BLaER1 (cell line): Measurements from ENCODE around the gene FAM120C.

Source experiments
- H3K27ac ChIP-seq: shearing (Covaris generic); formaldehyde crosslinking; 2 replicates; pipeline ENCODE4 v1.8.1; 2022
- H3K27me3 ChIP-seq: shearing (Covaris generic); formaldehyde crosslinking; 2 replicates; pipeline ENCODE4 v1.8.1; 2022
- H3K36me3 ChIP-seq: shearing (Covaris generic); formaldehyde crosslinking; 2 replicates; pipeline ENCODE4 v1.8.1; 2022
- H3K4me1 ChIP-seq: shearing (Covaris generic); formaldehyde crosslinking; 2 replicates; pipeline ENCODE4 v1.8.1; 2022
- H3K4me2 ChIP-seq: shearing (Covaris generic); formaldehyde crosslinking; 2 replicates; pipeline ENCODE4 v1.8.1; 2022
- H3K4me3 ChIP-seq: shearing (Covaris generic); formaldehyde crosslinking; 2 replicates; pipeline ENCODE4 v1.8.1; 2022
- H3K9ac ChIP-seq: shearing (Covaris generic); formaldehyde crosslinking; 2 replicates; pipeline ENCODE4 v1.8.1; 2022
- H3K9me3 ChIP-seq: shearing (Covaris generic); formaldehyde crosslinking; 2 replicates; pipeline ENCODE4 v1.8.1; 2022
- H4K20me1 ChIP-seq: shearing (Covaris generic); formaldehyde crosslinking; 2 replicates; pipeline ENCODE4 v1.8.1; 2022
- Cebpa-rat ChIP-seq: shearing (Covaris generic); IDR thresholded peaks from 2 replicates; pipeline ENCODE4 v1.8.1; 2022

Gene FAM120C, protein sequence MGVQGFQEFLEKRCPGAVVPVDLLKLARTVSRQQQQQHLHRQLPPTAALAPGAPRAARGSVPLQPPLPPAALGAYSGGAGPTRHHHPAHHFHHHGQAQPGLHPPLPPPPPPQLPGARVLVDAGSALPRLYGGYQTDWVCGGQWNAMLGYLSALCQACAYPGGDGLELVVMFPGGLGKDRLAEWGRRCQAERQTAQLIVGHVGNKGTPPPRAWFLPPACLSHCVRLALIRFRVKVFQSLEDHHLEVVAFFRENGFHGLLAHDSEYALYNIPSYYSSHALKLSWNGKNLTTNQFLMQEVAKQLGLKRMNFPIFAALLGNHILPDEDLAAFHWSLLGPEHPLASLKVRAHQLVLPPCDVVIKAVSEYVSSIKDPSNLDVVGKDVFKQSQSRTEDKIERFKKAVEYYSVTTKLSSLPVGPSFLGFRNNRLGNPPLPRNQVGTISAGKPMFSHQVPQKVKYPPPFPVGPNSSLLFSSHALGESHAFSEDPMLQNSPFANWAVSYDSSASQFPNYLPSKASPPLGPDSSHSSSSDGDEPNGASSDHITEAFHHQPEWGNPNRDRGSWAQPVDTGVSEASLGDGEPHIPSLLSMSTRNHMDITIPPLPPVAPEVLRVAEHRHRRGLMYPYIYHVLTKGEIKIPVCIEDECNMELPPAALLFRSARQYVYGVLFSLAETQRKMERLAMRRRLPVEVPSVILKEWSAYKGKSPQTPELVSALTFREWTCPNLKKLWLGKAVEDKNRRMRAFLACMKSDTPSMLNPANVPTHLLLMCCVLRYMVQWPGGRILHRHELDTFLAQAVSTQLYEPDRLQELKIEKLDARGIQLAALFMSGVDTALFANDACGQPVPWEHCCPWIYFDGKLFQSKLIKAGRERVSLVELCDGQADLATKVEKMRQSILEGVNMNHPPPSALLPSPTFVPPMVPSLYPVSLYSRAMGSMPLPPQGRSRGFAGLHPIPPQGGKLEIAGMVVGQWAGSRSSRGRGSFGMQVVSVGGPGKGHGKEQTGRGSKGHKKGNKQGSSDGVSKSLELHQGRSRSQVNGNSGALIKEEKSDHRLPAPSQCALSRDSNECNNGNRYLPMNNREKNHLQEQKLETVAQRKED

DNA sequence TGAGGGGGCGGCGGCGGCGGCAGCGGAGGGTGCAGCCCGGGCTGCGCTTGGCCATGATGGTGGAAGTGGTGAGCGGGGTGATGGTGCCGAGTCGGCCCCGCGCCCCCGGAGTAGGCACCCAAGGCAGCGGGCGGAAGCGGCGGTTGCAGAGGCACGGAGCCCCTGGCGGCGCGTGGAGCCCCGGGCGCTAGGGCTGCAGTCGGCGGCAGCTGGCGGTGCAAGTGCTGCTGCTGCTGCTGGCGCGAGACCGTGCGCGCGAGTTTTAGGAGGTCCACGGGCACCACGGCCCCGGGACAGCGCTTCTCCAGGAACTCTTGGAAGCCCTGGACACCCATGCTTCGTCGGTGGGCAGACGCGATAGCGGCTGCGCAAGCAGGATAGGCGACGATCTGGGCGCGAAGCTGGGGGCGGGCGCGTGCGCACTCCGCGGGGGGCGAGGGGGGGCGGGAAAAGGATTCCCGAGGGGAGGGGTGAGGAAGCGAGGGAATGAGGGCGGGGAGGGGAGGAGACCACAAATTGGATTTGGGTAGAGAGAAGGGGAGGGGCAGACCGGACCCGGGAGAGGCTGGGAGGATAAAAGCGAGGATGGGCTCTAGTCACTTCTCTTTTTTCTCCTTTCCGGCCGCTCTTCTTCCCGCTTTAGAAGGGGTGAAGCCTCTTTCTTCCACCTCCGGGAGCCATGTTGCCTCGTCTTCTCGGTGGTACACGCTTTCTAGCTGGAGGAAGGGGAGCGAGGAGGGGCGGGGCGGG, at the start of gene FAM120C:
Gene FAM120C (minus strand): TSS at position 391 of the 750 bp plus-strand sequence. CDS start 56 bp downstream, at position 335.
- peak within 1 kb of the TSS; percentile 85 for H3K4me2 ChIP-seq
- H3K27me3 ChIP-seq = peaks cover 73% of the 10 kb centered on the region
- no peaks in the 10 kb centered on the region for H3K9me3 ChIP-seq
- peak within 1 kb of the TSS; percentile 81 for H3K4me3 ChIP-seq
- H3K27ac ChIP-seq = peak within 1 kb of the TSS; percentile 91
- H3K9ac ChIP-seq = peak within 1 kb of the TSS; percentile 91
- TF ChIP-seq Cebpa-rat = no peak
- no peaks in the 10 kb centered on the region for H3K36me3 ChIP-seq
- H3K4me1 ChIP-seq = peaks cover 50% of the 10 kb centered on the region
- peaks cover 42% of the 10 kb centered on the region for H4K20me1 ChIP-seq

DNA sequence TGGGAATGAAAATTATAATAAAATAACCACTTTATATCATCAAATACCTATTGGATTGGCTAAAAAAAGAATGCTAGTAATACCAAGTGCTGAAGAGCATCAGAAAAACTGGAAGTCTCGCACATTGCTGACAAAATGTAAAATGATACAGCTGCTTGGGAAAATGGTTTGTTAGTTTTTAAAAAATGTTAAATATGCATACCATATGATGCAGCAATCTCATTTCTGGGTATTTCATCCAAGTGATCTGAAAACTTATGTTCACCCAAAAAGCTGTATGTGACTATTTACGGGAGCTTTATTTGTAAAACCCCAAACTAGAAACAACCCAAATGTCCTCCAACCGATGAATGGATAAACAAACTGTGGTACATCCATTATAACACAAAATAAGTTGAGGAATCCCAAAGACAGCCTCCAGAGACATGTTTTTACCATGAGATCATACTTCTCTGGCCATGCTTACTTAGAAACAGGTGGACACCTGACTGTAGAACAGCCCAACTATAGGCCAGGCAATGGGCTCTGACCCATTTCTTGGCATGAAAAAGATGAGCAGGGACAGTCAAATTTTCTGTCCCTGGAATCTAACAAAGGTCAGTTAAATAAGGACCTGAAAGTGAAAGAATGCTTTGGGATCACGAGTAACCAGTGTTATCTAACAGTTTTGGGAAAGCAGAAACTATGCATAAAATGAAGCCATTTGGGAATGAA, 47.5 kb upstream of the FAM120C start:
- H3K27me3 ChIP-seq = peaks cover 5% of the 10 kb centered on the region; the same call in 1 of the 2 replicates
- no peaks in the 10 kb centered on the region for H4K20me1 ChIP-seq
- no peak overlapping the region for H3K9ac ChIP-seq
- H3K4me3 ChIP-seq = no peak overlapping the region
- no peak overlapping the region for H3K4me2 ChIP-seq
- H3K27ac ChIP-seq = no peak overlapping the region
- TF ChIP-seq Cebpa-rat = no peak
- H3K36me3 ChIP-seq = no peaks in the 10 kb centered on the region
- no peaks in the 10 kb centered on the region for H3K4me1 ChIP-seq
- no peaks in the 10 kb centered on the region for H3K9me3 ChIP-seq

DNA sequence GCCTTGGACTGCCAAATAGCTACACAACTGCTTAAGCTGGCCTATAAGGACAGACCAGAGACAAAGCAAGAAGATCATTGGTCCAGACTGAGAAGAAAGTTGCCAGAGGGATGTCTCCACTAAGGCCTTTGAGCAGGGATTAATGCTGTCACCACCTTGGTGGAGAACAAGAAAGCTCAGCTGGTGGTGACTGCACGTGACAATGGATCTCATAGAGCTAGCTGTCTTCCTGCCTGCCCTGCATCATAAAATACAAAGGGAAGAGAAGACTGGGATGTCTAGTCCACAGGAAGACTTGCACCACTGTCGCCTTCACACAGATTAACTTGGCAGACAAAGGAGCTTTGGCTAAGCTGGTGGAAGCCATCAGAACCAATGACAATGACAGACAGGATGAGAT, 40.5 kb upstream of the FAM120C start:
- no peak overlapping the region for H3K4me3 ChIP-seq
- no peak overlapping the region for H3K27ac ChIP-seq
- H3K36me3 ChIP-seq = no peaks in the 10 kb centered on the region
- H3K9ac ChIP-seq = no peak overlapping the region
- 0 out of 2 replicates have a peak, but pooled peaks cover 4% of the 10 kb centered on the region for H3K27me3 ChIP-seq
- no peaks in the 10 kb centered on the region for H4K20me1 ChIP-seq
- no peak for TF ChIP-seq Cebpa-rat
- no peaks in the 10 kb centered on the region for H3K9me3 ChIP-seq
- H3K4me2 ChIP-seq = no peak overlapping the region
- H3K4me1 ChIP-seq = no peaks in the 10 kb centered on the region

DNA sequence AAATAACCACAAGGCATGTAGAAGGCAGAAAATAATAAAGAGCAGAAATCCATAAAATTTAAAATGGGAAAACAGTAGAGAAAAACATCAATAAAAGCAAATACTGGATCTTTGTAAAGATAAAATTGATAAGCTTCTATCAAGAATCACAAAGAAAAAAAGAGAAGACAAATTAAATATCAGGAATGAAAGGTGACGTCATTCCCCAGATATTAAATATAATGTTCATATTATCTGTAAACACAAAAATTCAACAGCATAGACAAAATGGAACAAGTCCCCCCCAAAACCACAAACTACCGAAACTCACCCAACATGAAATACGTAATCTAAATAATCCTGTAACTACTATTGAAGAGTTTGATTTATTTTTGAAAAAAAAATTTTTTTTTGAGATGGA, 30.5 kb upstream of the FAM120C start:
- no peak overlapping the region for H3K4me3 ChIP-seq
- H3K4me2 ChIP-seq = no peak overlapping the region
- peaks cover 15% of the 10 kb centered on the region for H3K9me3 ChIP-seq
- no peak overlapping the region for H3K27ac ChIP-seq
- no peaks in the 10 kb centered on the region for H4K20me1 ChIP-seq
- no peak overlapping the region for H3K9ac ChIP-seq
- TF ChIP-seq Cebpa-rat = no peak
- H3K36me3 ChIP-seq = no peaks in the 10 kb centered on the region
- no peaks in the 10 kb centered on the region for H3K4me1 ChIP-seq
- H3K27me3 ChIP-seq = peaks cover 6% of the 10 kb centered on the region; the same call in 1 of the 2 replicates

DNA sequence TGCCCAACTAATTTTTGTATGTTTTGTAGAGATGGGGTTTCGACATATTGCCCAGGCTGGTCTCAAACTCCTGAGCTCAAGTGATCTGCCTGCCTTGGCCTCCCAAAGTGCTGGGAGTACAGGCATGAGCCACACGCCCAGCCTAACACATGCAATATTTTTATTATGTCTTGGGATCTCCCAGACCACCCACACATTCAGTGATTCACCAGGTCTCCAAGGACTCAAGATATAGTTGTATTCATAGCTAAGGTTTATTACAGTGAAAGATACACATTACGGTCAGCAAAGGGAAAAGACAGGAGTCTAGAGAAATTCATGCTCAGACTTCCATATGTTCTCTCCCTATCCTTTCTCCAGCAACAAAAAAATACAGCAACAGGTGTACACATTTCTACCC, 25.5 kb upstream of the FAM120C start:
- H3K9ac ChIP-seq = no peak overlapping the region
- no peak overlapping the region for H3K4me3 ChIP-seq
- H3K36me3 ChIP-seq = no peaks in the 10 kb centered on the region
- no peak overlapping the region for H3K27ac ChIP-seq
- TF ChIP-seq Cebpa-rat = no peak
- H3K4me1 ChIP-seq = no peaks in the 10 kb centered on the region
- H3K9me3 ChIP-seq = no peaks in the 10 kb centered on the region
- no peak overlapping the region for H3K4me2 ChIP-seq
- peaks cover 23% of the 10 kb centered on the region for H3K27me3 ChIP-seq
- no peaks in the 10 kb centered on the region for H4K20me1 ChIP-seq

DNA sequence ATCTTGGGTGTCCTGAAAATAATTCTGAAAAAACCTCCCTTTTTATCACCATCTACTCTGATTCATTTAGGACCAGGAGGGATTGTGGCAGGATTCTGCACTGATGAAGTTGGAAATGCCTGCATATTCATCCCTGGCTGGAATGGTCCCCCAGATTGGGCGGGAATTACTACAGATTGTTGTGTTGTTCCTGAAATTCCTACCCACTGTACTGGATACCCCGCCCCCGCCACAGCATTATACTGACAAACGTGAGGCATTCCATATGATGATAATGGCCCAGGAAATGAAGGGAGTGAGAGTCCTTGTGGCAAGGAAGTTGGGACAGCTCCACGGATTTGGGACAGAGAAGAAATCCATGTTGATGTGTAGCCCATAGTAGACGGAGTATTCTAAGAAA, 15.2 kb upstream of the FAM120C start:
- TF ChIP-seq Cebpa-rat = no peak
- peaks cover 49% of the 10 kb centered on the region for H3K27me3 ChIP-seq
- H3K27ac ChIP-seq = no peak overlapping the region
- H3K9ac ChIP-seq = no peak overlapping the region
- no peak overlapping the region for H3K4me2 ChIP-seq
- H3K4me3 ChIP-seq = no peak overlapping the region
- H3K9me3 ChIP-seq = no peaks in the 10 kb centered on the region
- no peaks in the 10 kb centered on the region for H3K4me1 ChIP-seq
- no peaks in the 10 kb centered on the region for H4K20me1 ChIP-seq
- H3K36me3 ChIP-seq = no peaks in the 10 kb centered on the region

DNA sequence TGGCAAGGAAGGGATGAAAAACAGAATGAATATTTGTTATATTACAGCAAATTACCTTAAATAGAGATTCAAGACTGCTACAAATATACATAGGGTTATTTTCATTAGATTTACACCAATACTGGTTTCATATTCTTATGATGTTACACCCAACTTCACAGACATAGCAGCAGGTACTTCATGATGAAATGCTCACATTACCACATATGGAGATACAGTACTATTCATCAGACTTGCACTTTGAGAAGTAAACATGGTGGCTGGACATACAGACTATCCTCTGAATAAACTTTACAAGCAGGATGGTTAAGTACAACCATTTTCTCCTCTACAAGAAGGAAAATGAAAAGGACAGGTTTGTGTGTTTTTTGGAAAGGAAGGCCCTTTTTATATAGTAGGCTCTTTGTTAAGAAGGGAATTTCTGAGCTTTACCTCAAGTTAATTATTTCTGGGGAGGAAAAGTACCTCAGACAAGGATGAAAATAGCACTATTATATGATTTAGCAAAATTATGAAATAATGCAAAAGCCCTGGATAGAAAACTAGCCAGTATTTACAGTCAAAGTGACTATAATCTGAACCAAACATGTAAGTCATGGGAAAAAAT, 12.0 kb upstream of the FAM120C start:
- TF ChIP-seq Cebpa-rat = no peak
- H3K4me2 ChIP-seq = no peak overlapping the region
- no peaks in the 10 kb centered on the region for H3K36me3 ChIP-seq
- no peaks in the 10 kb centered on the region for H3K9me3 ChIP-seq
- H3K4me3 ChIP-seq = no peak overlapping the region
- H3K4me1 ChIP-seq = no peaks in the 10 kb centered on the region
- H4K20me1 ChIP-seq = no peaks in the 10 kb centered on the region
- no peak overlapping the region for H3K9ac ChIP-seq
- no peak overlapping the region for H3K27ac ChIP-seq
- H3K27me3 ChIP-seq = peaks cover 66% of the 10 kb centered on the region

DNA sequence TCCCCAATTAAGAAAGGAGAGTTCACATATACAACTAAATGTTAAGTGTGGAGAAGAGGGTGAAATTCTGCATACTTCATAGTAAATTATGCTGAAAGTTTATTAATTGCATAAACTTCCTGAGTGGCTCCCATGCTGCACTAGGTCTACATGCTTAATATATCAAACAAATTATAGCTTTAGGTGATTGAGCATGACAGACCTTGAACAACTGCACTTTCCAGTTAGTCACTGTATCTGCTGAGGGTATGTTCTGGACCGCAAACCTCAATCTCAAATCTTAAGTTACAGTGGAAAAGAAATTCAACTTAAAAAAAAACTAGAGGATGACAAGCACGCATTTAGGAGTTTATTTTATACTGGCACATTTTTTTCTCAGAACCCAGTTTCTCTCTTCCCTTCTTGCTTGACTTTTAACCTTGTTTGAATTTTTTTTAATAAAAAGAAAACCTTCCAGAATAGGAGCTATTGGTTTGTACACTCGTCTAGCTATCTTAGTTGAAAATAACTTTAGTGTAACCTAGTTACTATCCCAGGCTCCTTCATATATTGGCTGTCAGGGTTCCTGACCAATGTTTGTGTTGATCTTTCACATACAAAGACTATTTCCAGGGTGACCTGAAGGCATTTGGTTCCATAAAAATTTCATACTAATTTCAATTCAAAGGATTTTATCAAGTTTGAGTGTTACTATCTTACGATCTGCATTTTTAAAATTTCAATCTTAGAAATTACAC, 10.2 kb upstream of the FAM120C start:
- Histone ChIP-seq H3K4me1 (no peaks in the 10 kb centered on the region), H3K36me3 (no peaks in the 10 kb centered on the region), H3K4me3 (no peak overlapping the region), H3K9me3 (no peaks in the 10 kb centered on the region), H3K4me2 (no peak overlapping the region), H3K9ac (no peak overlapping the region), H3K27me3 (peaks cover 66% of the 10 kb centered on the region), H4K20me1 (no peaks in the 10 kb centered on the region), H3K27ac (no peak overlapping the region)
- no peak for TF ChIP-seq Cebpa-rat
